Ectodermal cell (in vitro differentiated cells): ENCODE data around the gene PBXIP1.

ENCODE experiments used
- H3K27ac ChIP-seq: 2 replicates; pipeline ENCODE4 v1.7.0; 2013; ENCODE audit warnings: mild to moderate bottlenecking, low read depth, low read length; ENCODE audit not compliant: insufficient read depth, poor library complexity, severe bottlenecking
- H3K27me3 ChIP-seq: 2 replicates; pipeline ENCODE4 v1.7.0; 2013; ENCODE audit warnings: mild to moderate bottlenecking, low read length; ENCODE audit not compliant: insufficient read depth, control insufficient read depth, poor library complexity, severe bottlenecking
- H3K36me3 ChIP-seq: one replicate; pipeline ENCODE4 v1.7.0; 2013; ENCODE audit warnings: low read length; ENCODE audit not compliant: control insufficient read depth, insufficient read depth
- H3K4me1 ChIP-seq: one replicate; pipeline ENCODE4 v1.7.0; 2013; ENCODE audit warnings: low read length; ENCODE audit not compliant: control insufficient read depth, insufficient read depth
- H3K4me3 ChIP-seq: 2 replicates; pipeline ENCODE4 v1.7.0; 2013; ENCODE audit warnings: low read depth, low read length, control low read depth; ENCODE audit not compliant: insufficient read depth
- H3K9me3 ChIP-seq: 2 replicates; pipeline ENCODE4 v1.7.0; 2013; ENCODE audit warnings: mild to moderate bottlenecking, low read length, moderate library complexity; ENCODE audit not compliant: control insufficient read depth
- WGBS, 2 experiments: methylation state at CpG; one replicate each; pipeline ENCODE4 v1.1.7; 2013; ENCODE audit warnings: missing lambda C conversion rate in 2 of 2; 5-methylcytosine and 5-hydroxymethylcytosine counted together

The PBXIP1 gene

DNA sequence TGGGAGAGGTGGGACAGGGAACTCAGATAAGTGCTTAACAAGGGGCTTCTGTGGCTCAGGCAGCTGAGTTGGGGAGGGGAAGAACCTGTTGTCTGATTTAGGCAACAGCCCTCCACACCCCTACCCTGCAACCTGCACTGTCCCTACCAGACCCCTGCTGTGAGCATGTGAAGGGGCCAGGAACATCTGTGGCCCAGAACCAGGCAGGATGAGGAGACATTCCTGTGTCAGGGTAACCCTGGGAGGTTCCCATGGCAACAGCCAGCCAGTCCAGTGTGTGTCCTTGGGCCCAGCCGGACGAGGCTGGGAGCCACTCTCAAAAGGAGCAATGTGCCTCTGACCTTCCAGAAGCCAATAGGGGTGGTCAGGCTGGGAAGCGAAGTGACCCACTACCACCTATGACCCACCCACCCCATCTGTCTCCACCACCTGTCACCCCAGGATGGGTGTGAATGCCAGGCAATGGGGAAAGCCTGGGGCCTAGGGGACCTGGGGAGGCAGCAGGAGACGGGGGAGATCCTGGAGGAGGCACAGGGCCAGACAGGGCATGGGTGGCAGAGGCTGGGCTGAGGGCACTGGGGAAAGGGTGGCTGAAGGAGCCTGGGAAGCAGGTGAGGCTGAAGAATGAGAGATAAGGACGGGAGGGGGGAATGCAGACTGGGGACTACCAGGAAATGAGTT, 14.4 kb downstream of the PBXIP1 start:
- Histone ChIP-seq H3K4me3 (no peak overlapping the region), H3K27me3 (no peaks in the 10 kb centered on the region), H3K4me1 (peaks cover 22% of the 10 kb centered on the region), H3K9me3 (no peaks in the 10 kb centered on the region), H3K36me3 (peaks cover 11% of the 10 kb centered on the region), H3K27ac (peak overlapping the region; percentile 64)
- WGBS, 2 experiments, result 72 to 77% methylated on average over 5 of the region's 5 CpGs

DNA sequence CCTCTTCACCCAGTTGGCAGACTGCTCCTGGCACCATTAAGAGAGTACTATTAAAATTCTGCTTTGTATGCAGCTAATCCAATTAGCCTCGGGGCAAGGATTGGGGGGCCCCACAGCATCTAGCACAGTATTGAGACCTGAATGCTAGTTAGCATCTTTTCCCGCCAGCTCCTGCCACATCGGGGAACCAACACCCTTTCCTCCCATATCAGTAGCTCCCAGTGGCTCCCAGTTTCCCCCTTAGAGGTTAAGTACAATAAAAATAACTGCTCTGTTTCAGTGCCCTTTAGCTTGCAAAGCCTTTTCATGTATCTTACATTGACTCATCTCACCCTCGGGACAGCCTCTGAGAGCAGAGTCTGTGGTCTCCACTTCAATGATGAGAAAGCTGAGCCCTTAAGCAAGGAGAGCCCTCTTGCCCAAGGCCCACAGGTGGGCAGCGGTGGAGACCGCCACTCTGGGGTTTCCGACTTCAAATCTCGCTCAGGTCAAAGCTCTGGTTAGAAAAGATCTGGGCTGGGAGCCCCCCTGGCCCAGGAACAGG, 15.2 kb downstream of the PBXIP1 start:
- peaks cover 22% of the 10 kb centered on the region for H3K4me1 ChIP-seq
- peak overlapping the region; percentile 30 for H3K27ac ChIP-seq

DNA sequence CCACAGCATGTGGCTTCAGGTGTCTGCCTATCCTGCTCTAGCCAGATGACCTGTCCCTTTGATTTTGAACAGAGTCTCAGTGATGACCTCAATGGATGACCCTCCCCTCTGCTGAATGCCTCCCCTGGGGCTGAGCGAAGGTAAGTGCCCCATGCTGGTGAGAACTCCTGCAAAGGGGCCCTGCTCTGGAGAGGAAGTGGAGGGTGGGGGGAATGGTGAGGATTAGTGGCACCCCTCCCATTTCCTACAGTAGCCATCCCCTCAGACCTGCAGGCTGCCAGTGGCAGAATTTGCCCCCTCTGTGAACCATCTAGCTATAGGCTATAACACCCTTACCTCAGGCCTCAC, 15.7 kb downstream of the PBXIP1 start:
- no peaks in the 10 kb centered on the region for H3K9me3 ChIP-seq
- H3K36me3 ChIP-seq, result peaks cover 5% of the 10 kb centered on the region
- no peaks in the 10 kb centered on the region for H3K27me3 ChIP-seq
- no peak overlapping the region for H3K27ac ChIP-seq
- peaks cover 22% of the 10 kb centered on the region for H3K4me1 ChIP-seq
- H3K4me3 ChIP-seq, result no peak overlapping the region
- WGBS, 2 experiments, result 50 to 78% methylated on average over 1 of the region's 1 CpG

More for the DNA sequence above, 15.2 kb downstream of the PBXIP1 start:
- H3K9me3 ChIP-seq, result no peaks in the 10 kb centered on the region
- WGBS, 2 experiments, result 86% methylated on average over 8 of the region's 8 CpGs
- H3K36me3 ChIP-seq, result peaks cover 10% of the 10 kb centered on the region
- H3K4me3 ChIP-seq, result no peak overlapping the region
- no peaks in the 10 kb centered on the region for H3K27me3 ChIP-seq

DNA sequence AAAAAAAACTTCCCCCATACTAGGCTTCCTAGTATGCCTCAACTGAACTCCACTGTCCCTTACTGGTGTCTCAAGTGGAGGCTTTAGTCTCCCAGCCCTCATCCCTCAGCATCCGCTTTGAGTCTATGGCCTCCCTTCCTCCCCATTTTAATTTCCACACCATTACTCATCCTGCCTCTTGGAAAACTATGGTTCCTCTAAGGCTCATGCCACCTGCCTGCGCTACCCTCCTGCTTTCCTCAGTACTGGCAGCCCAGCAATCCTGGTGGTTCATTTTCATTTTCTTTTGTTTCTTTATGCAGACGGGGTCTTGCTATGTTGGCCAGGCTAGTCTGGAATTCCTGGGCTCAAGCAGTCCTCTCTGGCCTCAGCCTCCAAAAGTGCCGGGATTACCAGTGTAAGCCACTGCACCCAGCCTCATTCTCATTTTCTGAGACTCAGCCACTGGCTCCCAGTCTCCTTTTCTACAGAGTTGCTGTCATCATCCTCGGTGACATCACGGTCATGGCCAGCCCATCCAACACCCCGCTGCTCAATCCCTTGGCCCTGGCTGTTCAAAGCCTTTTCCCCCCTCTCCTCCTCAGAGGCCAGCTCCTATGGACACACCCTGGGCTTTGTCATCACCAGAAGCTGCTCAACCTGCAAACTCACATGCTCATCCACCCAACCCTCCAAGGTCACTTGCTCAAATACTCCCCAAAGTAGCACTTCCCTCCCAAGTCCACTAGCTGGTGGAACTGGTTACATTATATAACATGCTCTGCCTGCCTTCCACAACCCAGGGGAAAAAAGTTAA, 17.1 kb downstream of the PBXIP1 start:
- Histone ChIP-seq H3K27ac (no peak overlapping the region), H3K27me3 (no peaks in the 10 kb centered on the region)

DNA sequence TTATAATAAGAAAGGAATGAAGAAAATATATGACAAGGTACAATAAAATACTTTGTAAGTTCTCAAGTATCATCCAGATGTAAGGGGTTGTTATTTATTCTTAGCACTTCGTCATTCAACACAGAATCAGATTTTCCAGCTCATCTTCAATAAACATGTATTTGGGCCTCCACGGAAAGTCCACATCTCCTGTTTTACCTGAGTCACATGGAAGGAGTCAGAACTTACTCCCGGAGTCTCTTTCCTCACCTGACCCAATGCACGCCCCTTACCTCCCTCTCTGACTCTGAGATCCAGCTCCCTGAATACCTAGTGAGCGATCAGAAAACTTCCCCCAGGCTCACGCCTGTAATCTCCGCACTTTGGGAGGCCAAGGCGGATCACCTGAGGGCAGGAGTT, 17.9 kb downstream of the PBXIP1 start:
- WGBS, 2 experiments, result 88 to 92% methylated on average over 8 of the region's 8 CpGs
- no peaks in the 10 kb centered on the region for H3K36me3 ChIP-seq
- no peak overlapping the region for H3K27ac ChIP-seq
- no peaks in the 10 kb centered on the region for H3K9me3 ChIP-seq
- peaks cover 22% of the 10 kb centered on the region for H3K4me1 ChIP-seq
- no peaks in the 10 kb centered on the region for H3K27me3 ChIP-seq
- H3K4me3 ChIP-seq, result no peak overlapping the region

More for the DNA sequence above, 17.1 kb downstream of the PBXIP1 start:
- 94 to 96% methylated on average over 7 of the region's 7 CpGs for WGBS, 2 experiments
- Histone ChIP-seq H3K4me3 (no peak overlapping the region), H3K36me3 (no peaks in the 10 kb centered on the region), H3K9me3 (no peaks in the 10 kb centered on the region), H3K4me1 (peaks cover 22% of the 10 kb centered on the region)

DNA sequence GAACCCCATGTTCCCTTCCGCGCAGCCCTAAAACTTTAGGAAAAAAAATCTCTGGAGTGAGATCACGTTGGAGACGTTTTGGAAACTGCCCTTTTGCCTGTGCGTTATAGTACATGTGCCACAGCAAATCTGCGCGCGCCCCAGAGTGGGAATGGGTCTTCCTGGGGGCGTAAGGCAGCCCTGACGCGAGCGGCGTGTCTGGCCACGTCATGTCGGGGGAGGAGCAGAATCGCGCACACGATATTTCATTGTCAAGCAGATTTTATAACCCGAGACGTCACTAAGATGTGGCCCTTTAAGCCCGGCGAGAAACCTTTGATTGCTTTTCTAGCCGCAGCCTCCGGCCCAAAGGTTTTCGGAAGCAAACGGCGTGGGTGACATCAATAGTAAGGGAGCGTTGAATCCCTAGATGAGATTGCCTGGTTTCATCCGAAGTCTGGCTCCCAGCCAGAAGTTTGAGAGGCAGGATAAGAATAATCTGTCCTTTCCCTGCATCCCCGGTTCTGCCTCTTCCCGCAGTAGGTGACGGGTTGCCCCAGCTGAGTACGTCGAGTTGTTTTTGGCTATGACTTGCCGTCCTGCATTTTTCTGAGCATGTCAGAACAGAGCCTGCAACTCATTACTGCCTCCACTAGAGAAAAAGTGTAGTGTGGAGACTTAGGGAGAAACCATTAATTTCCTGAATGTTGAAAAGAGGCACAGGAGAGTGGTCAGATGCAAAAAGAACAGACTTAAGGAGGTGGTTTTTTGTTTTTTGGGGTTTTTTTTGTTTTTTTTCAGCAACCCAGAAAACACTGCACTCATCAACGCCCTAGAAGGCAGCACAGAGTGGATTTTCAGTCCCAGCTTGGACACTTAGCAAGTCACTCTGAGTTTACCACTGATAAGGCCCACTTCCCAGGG, 18.6 kb downstream of the PBXIP1 start:
- WGBS, 2 experiments, result 2 to 3% methylated on average over 36 of the region's 36 CpGs
- Histone ChIP-seq H3K27me3 (no peaks in the 10 kb centered on the region), H3K4me1 (peaks cover 22% of the 10 kb centered on the region), H3K36me3 (no peaks in the 10 kb centered on the region), H3K27ac (peak overlapping the region; percentile 95), H3K4me3 (peak overlapping the region; percentile 64), H3K9me3 (no peaks in the 10 kb centered on the region)

DNA sequence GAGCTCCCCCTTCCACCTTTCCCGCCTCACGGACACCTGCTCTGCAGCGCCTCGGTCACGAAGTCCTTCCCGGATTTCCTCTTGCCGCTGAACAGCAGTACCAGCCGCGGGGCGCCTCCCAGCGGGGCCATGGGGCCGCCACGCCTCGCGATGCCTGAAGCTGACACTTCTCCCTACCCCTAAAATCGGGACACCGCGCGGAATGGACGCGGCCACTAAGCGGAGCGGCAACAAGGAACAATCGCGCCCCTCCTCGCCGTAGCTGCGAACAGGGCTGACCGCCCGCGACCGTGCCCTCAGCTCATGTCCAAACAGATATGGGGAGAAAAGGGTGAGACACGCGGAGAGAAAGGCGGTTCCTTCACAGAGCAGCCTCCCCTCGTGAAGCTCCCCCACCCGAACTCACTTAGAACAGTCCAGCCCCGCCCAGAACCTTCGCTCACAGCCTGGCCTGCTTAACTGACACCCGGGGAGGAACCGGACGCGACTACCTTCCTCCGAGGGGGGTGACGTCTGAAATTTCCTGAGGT, 19.3 kb downstream of the PBXIP1 start, which contains the start of gene PMVK:
Gene PMVK (minus strand): TSS at position 165 of the 530 bp plus-strand sequence. CDS start 34 bp downstream, at position 131.
- Histone ChIP-seq H3K4me3 (peak within 1 kb of the TSS; percentile 64), H3K4me1 (peaks cover 17% of the 10 kb centered on the region), H3K27me3 (no peaks in the 10 kb centered on the region), H3K9me3 (no peaks in the 10 kb centered on the region), H3K27ac (peak within 1 kb of the TSS; percentile 95), H3K36me3 (no peaks in the 10 kb centered on the region)
- 0 to 1% methylated on average over 45 of the region's 45 CpGs for WGBS, 2 experiments

DNA sequence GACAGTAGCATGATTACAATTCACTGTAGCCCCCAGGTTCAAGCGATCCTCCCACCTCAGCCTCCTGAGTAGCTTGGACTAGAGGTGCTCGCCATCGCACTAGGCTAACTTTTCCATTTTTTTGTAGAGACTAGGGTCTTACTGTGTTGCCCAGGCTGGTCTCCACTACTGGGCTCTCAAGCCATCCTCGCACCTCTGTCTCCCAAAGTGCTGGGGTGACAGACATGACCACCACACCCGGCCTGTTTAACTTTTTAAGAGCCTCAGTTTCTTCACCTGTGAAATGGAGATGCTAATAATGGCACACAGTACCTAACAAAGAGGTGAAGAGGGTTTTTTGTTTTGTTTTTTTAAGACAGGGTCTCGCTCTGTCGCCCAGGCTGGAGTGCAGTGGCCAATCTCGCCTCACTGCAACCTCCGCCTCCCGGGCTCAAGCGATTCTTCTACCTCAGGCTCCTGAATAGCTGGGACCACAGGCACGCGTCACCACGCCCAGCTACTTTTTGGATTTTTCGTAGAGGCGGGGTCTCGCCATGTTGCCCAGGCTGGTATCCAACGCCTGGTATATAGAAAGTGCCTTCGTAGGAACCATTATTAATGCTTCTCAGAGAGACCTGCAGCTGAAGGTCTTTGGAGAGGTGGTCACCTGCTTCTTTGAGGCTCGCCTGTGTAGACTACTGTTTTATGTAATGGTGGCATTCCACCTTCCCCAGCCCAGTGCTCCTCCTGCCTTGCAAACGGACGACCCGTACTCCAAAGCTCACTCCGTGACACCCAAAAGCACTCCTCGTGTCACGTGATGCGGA, 19.9 kb downstream of the PBXIP1 start:
- peak overlapping the region; percentile 64 for H3K4me3 ChIP-seq
- WGBS, 2 experiments, result 53 to 55% methylated on average over 27 of the region's 27 CpGs
- peak overlapping the region; percentile 95 for H3K27ac ChIP-seq
- H3K36me3 ChIP-seq, result no peaks in the 10 kb centered on the region
- no peaks in the 10 kb centered on the region for H3K27me3 ChIP-seq
- H3K9me3 ChIP-seq, result no peaks in the 10 kb centered on the region
- peaks cover 11% of the 10 kb centered on the region for H3K4me1 ChIP-seq

DNA sequence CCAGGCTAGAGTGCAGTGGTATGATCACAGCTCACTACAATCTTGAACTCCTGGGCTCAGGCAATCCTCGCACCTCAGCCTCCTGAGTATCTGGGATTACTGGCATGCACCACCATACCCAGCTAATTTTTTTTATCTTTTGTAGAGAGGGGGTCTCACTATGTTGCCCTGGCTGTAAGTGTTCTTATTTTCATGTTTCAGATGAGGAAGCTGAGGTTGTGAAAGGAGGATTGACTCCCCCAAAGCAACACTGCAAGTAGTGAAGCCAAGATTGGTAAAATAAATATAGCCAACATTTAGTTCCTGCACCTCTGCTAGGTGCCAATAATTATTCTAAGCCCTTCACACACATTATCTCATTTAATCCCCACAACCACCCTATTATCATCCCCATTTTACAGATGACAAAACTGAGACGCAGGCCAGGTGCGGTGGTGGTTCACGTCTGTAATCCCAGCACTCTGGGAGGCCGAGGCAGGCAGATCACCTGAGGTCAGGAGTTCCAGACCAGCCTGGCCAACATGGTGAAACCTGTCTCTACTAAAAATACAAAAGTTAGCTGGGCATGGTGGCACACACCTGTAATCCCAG, 21.4 kb downstream of the PBXIP1 start:
- WGBS, 2 experiments, result 92 to 95% methylated on average over 5 of the region's 5 CpGs
- Histone ChIP-seq H3K27me3 (no peaks in the 10 kb centered on the region), H3K36me3 (no peaks in the 10 kb centered on the region), H3K9me3 (no peaks in the 10 kb centered on the region), H3K4me3 (no peak overlapping the region), H3K27ac (no peak overlapping the region), H3K4me1 (no peaks in the 10 kb centered on the region)
